H9 (cell line): ENCODE data around the gene NUDT3. TPM values are rescaled to one million over a fixed set of nuclear protein-coding genes. Genes with fewer than 3 reads are reported as not detected.

Experiments used
- DNase-seq: peaks from one replicate; pipeline ENCODE4 v3.0.0-alpha.2; 2017
- H2AFZ ChIP-seq: one replicate; pipeline ENCODE4 v1.6.1; 2013; ENCODE audit warnings: mild to moderate bottlenecking, low read length, control low read depth, moderate library complexity
- H2AK5ac ChIP-seq: 2 replicates; pipeline ENCODE4 v1.6.1; 2013; ENCODE audit warnings: low read length, control low read depth, mixed read lengths; ENCODE audit not compliant: insufficient read length
- H2BK120ac ChIP-seq: one replicate; pipeline ENCODE4 v1.6.1; 2013; ENCODE audit warnings: low read depth, mild to moderate bottlenecking, low read length, control low read depth, inconsistent platforms; ENCODE audit not compliant: poor library complexity, severe bottlenecking
- H2BK12ac ChIP-seq: 2 replicates; pipeline ENCODE4 v1.6.1; 2013; ENCODE audit warnings: low read length, control low read depth, mixed read lengths, low read depth; ENCODE audit not compliant: insufficient read length
- H2BK15ac ChIP-seq: 2 replicates; pipeline ENCODE4 v1.6.1; 2013; ENCODE audit warnings: low read depth, low read length, control low read depth
- H2BK20ac ChIP-seq: one replicate; pipeline ENCODE4 v1.6.1; 2013; ENCODE audit warnings: low read depth, mild to moderate bottlenecking, low read length, control low read depth, inconsistent platforms; ENCODE audit not compliant: poor library complexity, severe bottlenecking
- H2BK5ac ChIP-seq: 2 replicates; pipeline ENCODE4 v1.6.1; 2013; ENCODE audit warnings: low read length, control low read depth, mixed read lengths; ENCODE audit not compliant: insufficient read length
- H3K14ac ChIP-seq: 2 replicates; pipeline ENCODE4 v1.6.1; 2013; ENCODE audit warnings: low read length, control low read depth; ENCODE audit not compliant: insufficient read depth
- H3K18ac ChIP-seq: 2 replicates; pipeline ENCODE4 v1.6.1; 2013; ENCODE audit warnings: low read depth, mild to moderate bottlenecking, mixed read lengths, low read length, control low read depth; ENCODE audit not compliant: insufficient read length
- H3K23ac ChIP-seq: 2 replicates; pipeline ENCODE4 v1.6.1; 2013; ENCODE audit warnings: low read length, control low read depth, mixed read lengths, low read depth; ENCODE audit not compliant: insufficient read length
- H3K23me2 ChIP-seq: 2 replicates; pipeline ENCODE4 v1.6.1; 2013; ENCODE audit warnings: low read depth, mild to moderate bottlenecking, mixed read lengths, low read length, control low read depth; ENCODE audit not compliant: insufficient read length, poor library complexity, severe bottlenecking
- H3K27ac ChIP-seq: 2 replicates; pipeline ENCODE4 v1.5.1; 2013; ENCODE audit warnings: low read length, control low read depth, mixed read lengths, low read depth; ENCODE audit not compliant: insufficient read length
- H3K27me3 ChIP-seq: 2 replicates; pipeline ENCODE4 v1.6.1; 2013; ENCODE audit warnings: low read length, control low read depth, inconsistent platforms; ENCODE audit not compliant: insufficient read depth
- H3K4ac ChIP-seq: 2 replicates; pipeline ENCODE4 v1.6.1; 2013; ENCODE audit warnings: low read depth, mild to moderate bottlenecking, control low read depth, inconsistent platforms, low read length, moderate library complexity
- H3K4me1 ChIP-seq: 2 replicates; pipeline ENCODE4 v1.6.1; 2013; ENCODE audit warnings: low read length, control low read depth, inconsistent platforms; ENCODE audit not compliant: insufficient read depth
- H3K4me2 ChIP-seq: 2 replicates; pipeline ENCODE4 v1.6.1; 2013; ENCODE audit warnings: low read length, control low read depth, mixed read lengths; ENCODE audit not compliant: insufficient read length, insufficient read depth
- H3K56ac ChIP-seq: 2 replicates; pipeline ENCODE4 v1.6.1; 2013; ENCODE audit warnings: low read depth, mild to moderate bottlenecking, mixed read lengths, low read length, control low read depth; ENCODE audit not compliant: insufficient read length
- H3K79me1 ChIP-seq: 2 replicates; pipeline ENCODE4 v1.6.1; 2013; ENCODE audit warnings: low read depth, mild to moderate bottlenecking, moderate library complexity, low read length, control low read depth, inconsistent platforms; ENCODE audit not compliant: insufficient read depth, poor library complexity, severe bottlenecking
- H3K79me2 ChIP-seq: 2 replicates; pipeline ENCODE4 v1.6.1; 2013; ENCODE audit warnings: low read length, control low read depth, inconsistent platforms; ENCODE audit not compliant: insufficient read depth
- H3K9ac ChIP-seq: 2 replicates; pipeline ENCODE4 v1.6.1; 2013; ENCODE audit warnings: low read length, control low read depth, mixed read lengths; ENCODE audit not compliant: insufficient read length; ENCODE audit errors: extremely low read depth
- H3K9me3 ChIP-seq: one replicate; pipeline ENCODE4 v1.6.1; 2013; ENCODE audit warnings: low read depth, low read length, inconsistent platforms; ENCODE audit not compliant: control insufficient read depth
- H3T11ph ChIP-seq: one replicate; pipeline ENCODE4 v1.6.1; 2013; ENCODE audit warnings: mild to moderate bottlenecking, low read length, control low read depth, inconsistent platforms
- H4K20me1 ChIP-seq: one replicate; pipeline ENCODE4 v1.6.1; 2013; ENCODE audit not compliant: control insufficient read depth, insufficient read length, insufficient read depth
- H4K5ac ChIP-seq: 2 replicates; pipeline ENCODE4 v1.6.1; 2013; ENCODE audit warnings: low read depth, mild to moderate bottlenecking, mixed read lengths, low read length, control low read depth; ENCODE audit not compliant: insufficient read length
- H4K8ac ChIP-seq: replicated peaks from 2 replicates; pipeline ENCODE4 v1.6.1; 2013; ENCODE audit warnings: low read length, control low read depth, mixed read lengths, low read depth; ENCODE audit not compliant: insufficient read length
- H4K91ac ChIP-seq: 2 replicates; pipeline ENCODE4 v1.6.1; 2013; ENCODE audit warnings: low read depth, mild to moderate bottlenecking, moderate library complexity, mixed read lengths, low read length, control low read depth; ENCODE audit not compliant: insufficient read length
- H3K27ac Mint-ChIP-seq, 3 experiments: 2 replicates in 2 of 3; 3 replicates in 1 of 3; pipeline ENCODE4 v1.8.0; 2020 to 2021; ENCODE audit warnings: mixed read lengths in 3 of 3, mild to moderate bottlenecking in 1 of 3, moderate library complexity in 1 of 3
- H3K27me3 Mint-ChIP-seq: 2 replicates; pipeline ENCODE4 v1.8.0; 2021; ENCODE audit warnings: low read depth, mild to moderate bottlenecking, moderate library complexity, mixed read lengths
- H3K36me3 Mint-ChIP-seq, 3 experiments: 2 replicates in 2 of 3; 3 replicates in 1 of 3; pipeline ENCODE4 v1.8.0; 2020 to 2021; ENCODE audit warnings: low read depth in 3 of 3, mixed read lengths in 3 of 3; ENCODE audit not compliant: insufficient read depth in 1 of 3
- H3K4me1 Mint-ChIP-seq, 2 experiments: 2 replicates each; pipeline ENCODE4 v1.8.0; 2020; ENCODE audit warnings: mixed read lengths in 2 of 2
- H3K4me3 Mint-ChIP-seq, 2 experiments: 2 replicates in 1 of 2; 3 replicates in 1 of 2; pipeline ENCODE4 v1.8.0; 2020 to 2021; ENCODE audit warnings: mild to moderate bottlenecking in 2 of 2, mixed read lengths in 2 of 2, moderate library complexity in 1 of 2
- H3K9me3 Mint-ChIP-seq, 2 experiments: 2 replicates in 1 of 2; 3 replicates in 1 of 2; pipeline ENCODE4 v1.8.0; 2020; ENCODE audit warnings: mild to moderate bottlenecking in 2 of 2, mixed read lengths in 2 of 2, moderate library complexity in 1 of 2
- WGBS: extraction: QIAGEN DNeasy Blood & Tissue Kit; methylation state at CpG from one replicate; pipeline ENCODE4 v1.1.7; 2013; ENCODE audit warnings: missing lambda C conversion rate, low lambda C conversion rate, mixed read lengths; ENCODE audit not compliant: insufficient read length; ENCODE audit errors: extremely low coverage; 5-methylcytosine and 5-hydroxymethylcytosine counted together
- total RNA-seq: library from RNA; stranded (reverse); gene quantifications from 2 replicates; pipeline ENCODE4 v1.2.1, GENCODE V29; 2021
- TF ChIP-seq, protein P1 (sequence below): fragments of 200-600 bp; sonication (generic); conservative IDR thresholded peaks from 3 replicates; pipeline ENCODE4 v1.8.0; 2021; ENCODE audit warnings: antibody characterized with exemption, mild to moderate bottlenecking

NUDT3 gene
- total RNA-seq, 1 experiment from 2014 or later, result 23.6 TPM

DNA sequence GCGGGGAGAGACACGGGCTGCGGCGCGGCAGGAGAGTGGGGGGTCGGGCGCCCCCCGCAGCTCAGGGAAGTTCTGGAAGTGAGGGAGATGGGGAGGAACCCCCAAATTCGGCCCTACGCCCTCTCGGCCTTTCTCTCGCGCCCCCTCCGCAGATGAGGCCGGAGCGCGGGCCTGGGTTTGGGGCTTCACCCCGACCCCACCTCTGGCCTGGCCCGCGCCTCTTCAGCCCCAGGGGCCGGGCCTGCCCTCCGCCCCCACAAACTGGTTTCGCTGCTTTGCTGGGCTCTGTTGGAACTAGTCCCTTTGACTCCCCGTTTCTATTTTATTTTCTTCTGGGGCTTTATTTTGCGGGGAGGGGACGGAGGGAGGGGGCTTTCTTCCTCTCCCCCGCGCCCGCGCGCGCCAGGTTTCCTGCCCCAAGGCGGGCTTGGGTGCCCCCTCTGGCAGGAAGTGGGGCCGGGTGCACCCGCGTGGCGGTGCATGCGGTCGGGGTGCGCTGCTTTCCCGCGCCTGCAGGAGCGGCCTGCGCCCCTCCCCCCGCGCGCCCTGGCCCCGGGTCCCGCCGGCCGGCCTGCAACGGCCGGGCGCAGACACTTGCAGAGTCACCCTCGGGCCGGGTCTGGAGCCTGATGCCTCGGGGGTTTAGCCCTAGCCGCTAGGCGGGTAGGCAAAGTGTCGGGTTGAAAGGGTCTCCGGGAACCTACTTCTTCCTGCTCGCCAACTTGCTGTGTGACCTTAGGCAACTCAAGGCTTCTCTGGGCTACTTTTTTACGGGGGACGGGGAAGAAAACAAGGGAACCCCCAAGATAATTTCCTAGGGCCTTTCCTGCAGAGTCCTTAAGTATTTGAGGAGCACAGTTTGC, 154.5 kb downstream of the NUDT3 start:
- Histone ChIP-seq H3K79me2 (peaks cover 35% of the 10 kb centered on the region; the same call in 1 of the 2 replicates), H2BK5ac (no peak overlapping the region), H3K18ac (peak overlapping the region; percentile 57), H3K4me1 (peaks cover 13% of the 10 kb centered on the region), H4K8ac (no peak overlapping the region), H2BK15ac (no peak overlapping the region), H3K9me3 (no peaks in the 10 kb centered on the region), H2BK20ac (no peak overlapping the region), H3T11ph (no peak overlapping the region), H2BK120ac (no peak overlapping the region), H2AK5ac (no peak overlapping the region), H4K91ac (no peak overlapping the region), H3K14ac (peak overlapping the region; percentile 76), H3K79me1 (peaks cover 9% of the 10 kb centered on the region), H3K27ac (no peak overlapping the region), H3K23me2 (peaks cover 16% of the 10 kb centered on the region), H3K56ac (no peak overlapping the region), H2BK12ac (no peak overlapping the region), H4K20me1 (no peaks in the 10 kb centered on the region), H3K9ac (peak overlapping the region; percentile 96), H2AFZ (no peak overlapping the region), H3K23ac (no peak overlapping the region), H3K27me3 (no peaks in the 10 kb centered on the region), H4K5ac (no peak overlapping the region), H3K4me2 (peak overlapping the region; percentile 94), H3K4ac (no peak overlapping the region; the same call in 1 of the 2 replicates)
- Mint-ChIP-seq H3K4me1 (peaks cover 36 to 60% of the 10 kb centered on the region in 2 experiments), H3K27me3 (no peaks in the 10 kb centered on the region), H3K36me3 (peaks cover 44 to 48% (median 47%) of the 10 kb centered on the region in 3 experiments), H3K27ac (peak overlapping the region; percentile 94 to 97 (median 95)), H3K4me3 (peak overlapping the region; percentile 88 to 92), H3K9me3 (no peaks in the 10 kb centered on the region; a peak in 1 of 5 replicates)
- peak; percentile 49 for DNase-seq
- TF ChIP-seq, protein P1, sequence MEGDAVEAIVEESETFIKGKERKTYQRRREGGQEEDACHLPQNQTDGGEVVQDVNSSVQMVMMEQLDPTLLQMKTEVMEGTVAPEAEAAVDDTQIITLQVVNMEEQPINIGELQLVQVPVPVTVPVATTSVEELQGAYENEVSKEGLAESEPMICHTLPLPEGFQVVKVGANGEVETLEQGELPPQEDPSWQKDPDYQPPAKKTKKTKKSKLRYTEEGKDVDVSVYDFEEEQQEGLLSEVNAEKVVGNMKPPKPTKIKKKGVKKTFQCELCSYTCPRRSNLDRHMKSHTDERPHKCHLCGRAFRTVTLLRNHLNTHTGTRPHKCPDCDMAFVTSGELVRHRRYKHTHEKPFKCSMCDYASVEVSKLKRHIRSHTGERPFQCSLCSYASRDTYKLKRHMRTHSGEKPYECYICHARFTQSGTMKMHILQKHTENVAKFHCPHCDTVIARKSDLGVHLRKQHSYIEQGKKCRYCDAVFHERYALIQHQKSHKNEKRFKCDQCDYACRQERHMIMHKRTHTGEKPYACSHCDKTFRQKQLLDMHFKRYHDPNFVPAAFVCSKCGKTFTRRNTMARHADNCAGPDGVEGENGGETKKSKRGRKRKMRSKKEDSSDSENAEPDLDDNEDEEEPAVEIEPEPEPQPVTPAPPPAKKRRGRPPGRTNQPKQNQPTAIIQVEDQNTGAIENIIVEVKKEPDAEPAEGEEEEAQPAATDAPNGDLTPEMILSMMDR, result peak; percentile 54
- no CpG with 5 or more reads among the region's 64 CpGs for WGBS
